ENCODE data around the gene LENEP.

The LENEP gene

DNA sequence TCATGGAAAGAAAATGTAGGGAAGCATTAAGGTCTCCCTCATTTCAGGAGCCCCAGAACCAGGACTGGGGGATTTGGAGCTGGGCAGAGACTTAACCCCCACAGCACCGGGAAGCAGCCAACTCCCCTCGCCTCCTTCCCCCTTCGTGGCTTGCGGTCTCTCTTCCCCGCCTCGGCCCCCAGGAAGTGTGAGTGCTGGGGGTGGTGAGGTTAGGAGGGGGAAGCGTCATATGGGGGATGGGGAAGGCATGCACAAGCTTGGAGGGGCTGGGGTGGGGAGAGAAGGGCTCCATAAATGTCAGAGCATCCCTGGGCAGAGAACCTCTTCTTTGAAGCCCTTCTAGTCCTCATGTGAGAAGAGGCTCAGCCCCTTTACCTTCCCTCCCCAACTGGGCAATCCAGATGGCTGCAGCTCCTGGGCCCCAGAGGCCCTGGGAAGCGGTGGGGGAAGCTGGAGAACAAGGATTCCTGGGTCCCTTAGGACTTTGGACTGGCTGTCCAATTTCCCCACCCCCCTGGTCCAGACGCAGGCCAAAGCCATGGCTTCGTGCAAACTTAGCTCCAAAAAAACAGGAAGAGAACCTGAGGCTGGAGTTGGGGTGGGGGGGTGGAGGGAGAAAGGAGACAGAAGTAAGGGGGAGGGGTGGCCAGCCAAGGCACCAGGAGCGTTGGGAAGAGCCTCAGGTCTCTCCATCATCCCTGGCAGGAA, 17.0 kb downstream of the LENEP start:
- no peak for DNase-seq (ENCODE audit: low read depth in 2 of 2)

DNA sequence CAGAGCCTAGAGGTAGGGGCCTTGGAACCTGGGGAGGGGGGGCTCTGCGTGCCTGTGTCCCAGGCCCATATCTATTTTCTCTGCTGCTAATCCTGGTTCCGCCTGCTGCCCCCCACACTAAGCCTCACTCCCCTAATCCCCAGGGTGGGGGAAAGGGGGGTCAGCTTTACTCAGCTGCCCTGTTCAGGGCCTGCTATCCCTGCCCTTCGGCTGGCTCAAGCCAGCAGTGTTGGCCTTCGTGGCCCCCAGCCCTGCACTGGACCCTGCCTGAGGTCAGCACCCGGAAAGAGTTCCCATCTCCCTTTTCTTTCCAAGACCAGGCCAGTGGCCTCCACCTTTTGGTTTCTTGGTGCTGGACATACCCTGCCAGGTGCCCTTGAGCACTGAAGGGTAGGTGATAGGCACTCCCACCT, 17.6 kb downstream of the LENEP start:
- DNase-seq (ENCODE audit: low read depth in 2 of 2) = no peak

DNA sequence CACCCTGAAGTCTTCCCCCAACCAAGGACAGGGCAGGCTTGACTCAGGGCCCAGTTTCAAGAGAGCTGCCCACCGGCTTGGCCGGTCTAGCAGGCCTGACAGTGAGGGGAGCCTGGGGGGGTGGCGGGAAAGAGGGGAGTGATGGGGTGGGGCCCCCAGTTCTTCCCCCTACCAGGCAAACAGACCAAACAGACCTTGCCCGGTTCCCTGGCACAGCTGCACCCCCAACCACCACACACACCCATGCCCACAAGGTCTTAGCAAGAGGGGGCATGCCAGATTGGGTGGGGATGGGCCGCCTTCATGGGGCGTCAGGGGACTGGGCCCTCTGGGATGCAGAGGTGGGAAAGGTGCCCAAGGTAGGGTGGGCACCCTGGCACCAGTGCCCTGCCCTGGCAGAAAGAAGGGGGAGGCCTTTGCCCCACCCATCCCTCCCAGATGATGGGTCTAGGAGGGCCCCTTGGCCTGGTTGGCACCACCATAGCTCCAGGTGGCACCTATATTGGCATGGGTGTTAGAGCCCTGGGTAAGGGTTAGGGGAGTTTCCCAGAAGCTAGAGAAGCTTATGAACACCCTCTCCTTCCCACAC, 18.1 kb downstream of the LENEP start:
- DNase-seq (ENCODE audit: low read depth in 2 of 2) = no peak

DNA sequence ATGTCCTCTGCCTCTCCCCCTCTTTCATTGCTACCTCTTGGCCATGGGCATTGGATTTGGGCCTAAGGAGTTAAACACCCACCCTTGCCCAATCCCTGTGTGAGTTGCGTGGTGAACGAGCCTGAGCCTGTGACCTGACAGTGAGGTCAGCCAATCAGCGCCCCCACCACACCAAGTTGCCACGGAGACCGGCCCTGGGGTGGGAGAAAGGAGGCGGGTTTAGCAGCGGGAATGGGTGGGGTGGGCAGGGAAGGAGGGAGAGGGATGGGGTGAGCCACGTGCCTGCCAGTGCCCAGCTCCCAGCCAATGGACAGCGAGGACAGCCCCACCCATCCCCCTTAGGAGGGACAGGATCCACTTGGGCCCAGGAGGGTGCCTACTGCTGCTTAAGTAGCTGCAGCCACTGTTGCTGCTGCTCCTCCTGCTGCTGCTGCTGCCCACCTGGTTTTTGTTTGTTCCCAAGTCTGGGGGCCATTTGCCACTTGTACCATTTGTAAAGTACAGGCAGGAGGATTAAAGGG, 18.7 kb downstream of the LENEP start:
- DNase-seq (ENCODE audit: low read depth in 2 of 2) = no peak

DNA sequence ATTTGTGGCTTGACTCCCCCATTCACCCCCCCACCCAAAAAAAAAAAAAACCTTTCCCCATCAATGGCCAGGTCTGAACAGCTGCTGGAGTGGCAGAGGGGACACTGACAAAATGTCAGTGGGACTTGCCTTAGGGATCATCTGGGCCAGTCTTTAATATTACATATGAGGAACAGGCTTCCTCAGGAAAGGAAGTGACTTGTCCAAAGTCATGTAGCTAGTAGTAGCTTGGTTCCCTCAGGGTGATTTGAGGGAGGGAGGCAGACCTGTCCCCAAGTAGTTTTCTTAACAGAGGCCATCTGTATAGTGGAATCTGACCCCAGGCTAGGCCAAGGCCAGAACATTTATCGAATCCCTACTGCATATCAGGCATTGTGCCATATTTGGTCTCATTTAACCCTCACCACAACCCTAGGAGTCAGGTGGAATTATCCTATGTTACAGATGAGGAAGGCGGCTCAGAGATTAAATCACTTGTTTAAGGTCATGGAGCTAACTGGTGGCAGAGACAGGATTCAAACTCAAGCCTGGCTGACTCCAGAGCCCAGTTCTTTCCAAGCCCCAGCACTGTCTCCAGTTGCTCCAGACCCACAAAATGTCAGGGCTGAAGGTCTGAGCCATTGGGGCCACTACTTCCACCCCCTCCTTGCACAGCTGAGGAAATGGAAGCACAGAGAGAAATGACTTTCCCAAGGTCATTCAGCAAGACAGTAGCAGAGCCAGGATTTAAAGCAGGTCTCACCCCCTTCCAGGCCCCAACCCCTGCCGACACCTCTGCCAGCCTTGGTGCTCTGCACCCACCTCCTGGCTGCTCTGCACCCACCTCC, 19.6 kb downstream of the LENEP start:
- DNase-seq (ENCODE audit: low read depth in 2 of 2) = no peak

DNA sequence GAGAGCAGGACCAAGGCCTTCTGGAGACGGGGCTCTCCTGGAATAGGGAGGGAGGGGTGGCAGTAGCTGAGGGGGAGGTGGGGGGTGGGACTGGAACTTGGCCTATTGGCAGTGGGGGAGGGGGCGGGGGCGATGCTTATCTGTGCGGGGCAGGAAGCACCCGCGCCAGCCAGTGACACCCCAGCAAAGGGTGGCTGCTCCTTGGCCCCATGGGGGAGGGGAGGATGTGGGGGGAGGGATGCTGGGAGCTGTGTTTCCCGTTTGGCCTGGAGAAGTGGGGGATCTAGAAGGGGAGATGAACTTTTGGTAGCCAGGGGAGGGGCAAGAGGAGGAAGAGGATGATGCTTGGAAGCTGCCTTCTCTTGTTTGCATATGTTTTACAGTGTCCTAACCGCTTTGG, 20.2 kb downstream of the LENEP start:
- no peak for DNase-seq (ENCODE audit: low read depth in 2 of 2)

DNA sequence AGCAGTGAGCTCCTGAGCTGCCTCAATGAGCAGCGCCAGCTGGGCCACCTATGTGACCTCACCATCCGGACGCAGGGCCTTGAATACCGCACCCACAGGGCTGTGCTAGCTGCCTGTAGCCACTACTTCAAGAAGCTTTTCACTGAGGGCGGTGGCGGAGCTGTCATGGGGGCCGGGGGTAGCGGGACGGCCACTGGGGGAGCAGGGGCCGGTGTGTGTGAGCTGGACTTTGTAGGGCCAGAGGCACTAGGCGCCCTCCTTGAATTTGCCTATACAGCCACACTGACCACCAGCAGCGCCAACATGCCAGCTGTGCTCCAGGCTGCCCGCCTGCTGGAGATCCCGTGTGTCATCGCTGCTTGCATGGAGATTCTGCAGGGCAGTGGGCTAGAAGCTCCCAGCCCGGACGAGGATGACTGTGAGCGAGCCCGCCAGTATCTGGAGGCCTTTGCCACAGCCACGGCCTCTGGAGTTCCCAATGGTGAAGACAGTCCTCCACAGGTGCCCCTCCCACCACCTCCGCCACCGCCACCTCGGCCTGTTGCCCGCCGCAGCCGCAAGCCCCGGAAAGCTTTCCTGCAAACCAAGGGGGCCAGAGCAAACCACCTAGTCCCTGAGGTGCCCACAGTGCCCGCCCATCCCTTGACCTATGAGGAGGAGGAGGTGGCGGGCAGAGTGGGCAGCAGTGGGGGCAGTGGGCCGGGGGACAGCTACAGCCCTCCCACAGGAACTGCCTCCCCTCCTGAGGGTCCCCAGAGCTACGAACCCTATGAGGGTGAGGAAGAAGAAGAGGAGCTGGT, 21.5 kb downstream of the LENEP start:
- no peak for DNase-seq (ENCODE audit: low read depth in 2 of 2)

DNA sequence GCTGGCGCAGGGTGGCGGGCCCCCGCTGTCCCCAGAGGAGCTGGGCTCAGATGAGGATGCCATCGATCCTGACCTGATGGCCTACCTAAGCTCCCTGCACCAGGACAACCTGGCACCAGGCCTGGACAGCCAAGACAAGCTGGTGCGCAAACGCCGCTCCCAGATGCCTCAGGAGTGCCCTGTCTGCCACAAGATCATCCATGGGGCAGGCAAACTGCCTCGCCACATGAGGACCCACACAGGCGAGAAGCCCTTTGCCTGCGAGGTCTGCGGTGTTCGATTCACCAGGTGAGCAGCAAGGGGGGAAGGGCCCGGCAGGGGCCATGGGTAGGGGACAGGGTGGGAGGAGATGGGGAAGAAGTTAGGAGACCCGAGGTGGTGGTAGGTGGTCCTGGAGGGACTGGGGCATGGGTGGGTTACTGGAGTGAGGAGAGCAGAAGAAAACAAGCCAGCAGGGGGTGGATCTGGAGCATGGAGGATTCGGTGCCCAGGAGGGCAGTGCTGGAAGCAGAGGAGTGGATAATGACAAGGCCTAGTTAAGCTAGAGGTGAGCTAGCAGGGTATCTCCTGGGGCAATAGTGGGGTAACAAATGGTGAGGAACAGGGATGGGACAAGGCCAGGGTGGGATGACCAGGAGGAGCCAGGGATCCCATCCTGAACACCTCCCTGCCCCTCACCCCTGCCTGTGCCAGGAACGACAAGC, 22.3 kb downstream of the LENEP start:
- DNase-seq (ENCODE audit: low read depth in 2 of 2) = no peak

DNA sequence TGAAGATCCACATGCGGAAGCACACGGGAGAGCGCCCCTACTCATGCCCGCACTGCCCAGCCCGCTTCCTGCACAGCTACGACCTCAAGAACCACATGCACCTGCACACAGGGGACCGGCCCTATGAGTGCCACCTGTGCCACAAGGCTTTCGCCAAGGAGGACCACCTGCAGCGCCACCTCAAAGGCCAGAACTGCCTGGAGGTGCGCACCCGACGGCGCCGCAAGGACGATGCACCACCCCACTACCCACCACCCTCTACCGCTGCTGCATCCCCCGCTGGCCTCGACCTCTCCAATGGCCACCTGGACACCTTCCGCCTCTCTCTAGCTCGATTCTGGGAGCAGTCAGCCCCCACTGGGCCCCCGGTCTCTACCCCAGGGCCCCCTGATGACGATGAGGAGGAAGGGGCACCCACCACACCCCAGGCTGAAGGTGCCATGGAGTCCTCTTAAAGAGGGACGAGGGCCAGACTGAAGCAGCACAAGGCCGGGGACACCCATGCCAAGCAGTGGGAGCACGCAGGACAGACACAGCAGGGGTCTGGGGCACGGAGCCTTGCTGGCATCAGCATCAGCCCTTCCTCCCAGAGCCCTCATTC, 22.9 kb downstream of the LENEP start:
- no peak for DNase-seq (ENCODE audit: low read depth in 2 of 2)

DNA sequence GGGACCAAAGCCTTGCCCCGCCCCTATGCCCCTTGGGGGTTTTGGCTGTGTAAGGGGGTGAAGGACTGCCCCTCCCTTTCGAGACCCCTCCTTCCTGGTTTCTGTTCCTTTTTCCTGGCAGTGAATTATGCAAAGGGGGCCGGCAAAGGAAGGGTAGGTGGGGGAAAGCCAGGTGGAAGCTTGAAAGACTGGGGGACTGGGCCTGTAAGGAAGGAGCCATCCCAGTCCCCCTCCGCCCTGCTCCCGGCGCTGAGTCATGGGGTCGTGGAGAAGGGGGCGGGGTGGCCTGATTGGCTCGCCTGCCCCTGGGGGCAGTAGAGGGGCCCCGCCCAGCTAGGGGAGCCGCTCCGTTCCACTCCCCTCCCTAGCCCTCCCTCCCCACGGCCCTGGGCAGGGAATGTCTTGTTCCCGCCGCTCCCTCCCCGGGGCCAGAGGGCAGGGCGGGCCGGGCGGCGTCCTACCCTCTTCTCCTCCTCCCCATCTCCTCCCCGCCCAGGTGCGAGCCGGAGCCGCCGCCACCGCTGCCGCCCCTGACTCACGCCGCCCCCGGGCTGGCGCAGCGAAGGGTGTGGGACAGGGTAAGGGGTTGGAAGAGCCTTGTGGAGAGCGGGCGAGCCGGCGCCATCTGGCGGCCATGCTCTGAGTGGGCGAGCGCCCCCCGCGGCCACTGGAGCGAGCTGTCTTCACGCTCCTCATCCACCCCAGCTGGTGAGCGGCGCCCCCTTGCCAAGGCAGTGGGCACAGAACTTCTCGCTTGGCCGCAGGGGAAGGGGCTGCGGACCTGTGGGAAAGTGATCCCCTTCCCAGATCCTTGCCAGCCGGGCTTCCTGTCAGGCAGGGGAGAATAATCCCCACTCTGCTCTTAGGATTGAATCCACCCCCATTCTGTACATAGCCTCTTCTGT, 23.9 kb downstream of the LENEP start:
- peak; percentile 83 to 86 for DNase-seq (ENCODE audit: low read depth in 2 of 2)

DNA sequence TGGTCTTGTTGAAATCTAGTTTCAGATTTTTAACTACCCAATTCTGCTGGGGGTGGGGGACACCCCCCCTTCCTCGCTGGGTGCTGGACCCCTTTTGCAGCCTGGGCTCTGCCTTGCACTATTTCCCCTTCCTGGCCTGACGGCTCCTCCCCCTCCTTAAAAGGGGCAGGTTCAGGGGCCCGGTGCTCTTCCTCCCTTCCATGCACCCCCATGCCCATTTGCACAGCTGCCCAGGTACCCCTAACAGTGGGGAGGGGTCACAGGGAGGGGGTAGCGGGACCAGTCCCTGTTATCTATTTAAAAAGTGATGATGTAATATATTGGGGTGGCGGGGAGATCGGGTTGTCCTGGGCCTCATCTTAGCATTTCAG, 24.5 kb downstream of the LENEP start:
- DNase-seq (ENCODE audit: low read depth in 2 of 2) = no peak

DNA sequence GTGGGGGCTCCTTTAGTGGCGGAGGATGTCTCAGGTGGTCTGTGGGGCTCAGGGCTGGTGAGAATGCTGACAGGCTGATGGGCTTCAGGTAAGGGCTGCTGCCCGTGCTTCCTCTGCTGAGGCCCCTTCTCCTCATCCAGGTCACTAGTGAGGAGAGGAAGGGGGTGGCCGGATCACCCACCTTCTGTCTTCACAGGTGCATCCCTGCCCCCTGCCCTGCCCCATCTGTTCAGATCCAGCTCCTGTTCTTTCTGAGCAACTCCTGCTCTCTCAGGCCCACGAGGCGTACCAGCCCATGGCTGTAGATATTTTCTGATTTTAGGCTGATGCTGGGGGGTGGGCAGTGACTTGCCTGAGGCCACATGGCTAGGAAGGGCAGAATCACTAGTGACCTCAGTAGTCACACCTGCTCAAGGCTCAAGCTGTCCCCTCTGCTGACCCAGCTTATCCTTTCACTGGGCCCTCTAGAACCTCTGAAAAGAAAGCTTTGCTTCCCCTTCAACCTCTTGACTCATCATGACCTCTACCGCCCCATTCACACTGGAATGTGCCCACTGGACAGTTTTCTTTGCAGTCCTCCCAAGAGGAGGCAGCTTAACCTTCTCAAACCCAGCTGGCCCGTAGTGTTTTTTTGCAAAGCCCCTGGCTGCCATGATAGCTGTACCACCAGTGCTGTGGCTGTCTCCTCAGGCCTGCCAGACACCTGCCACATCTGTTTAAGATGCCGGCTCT, 25.4 kb downstream of the LENEP start:
- no peak for DNase-seq (ENCODE audit: low read depth in 2 of 2)

DNA sequence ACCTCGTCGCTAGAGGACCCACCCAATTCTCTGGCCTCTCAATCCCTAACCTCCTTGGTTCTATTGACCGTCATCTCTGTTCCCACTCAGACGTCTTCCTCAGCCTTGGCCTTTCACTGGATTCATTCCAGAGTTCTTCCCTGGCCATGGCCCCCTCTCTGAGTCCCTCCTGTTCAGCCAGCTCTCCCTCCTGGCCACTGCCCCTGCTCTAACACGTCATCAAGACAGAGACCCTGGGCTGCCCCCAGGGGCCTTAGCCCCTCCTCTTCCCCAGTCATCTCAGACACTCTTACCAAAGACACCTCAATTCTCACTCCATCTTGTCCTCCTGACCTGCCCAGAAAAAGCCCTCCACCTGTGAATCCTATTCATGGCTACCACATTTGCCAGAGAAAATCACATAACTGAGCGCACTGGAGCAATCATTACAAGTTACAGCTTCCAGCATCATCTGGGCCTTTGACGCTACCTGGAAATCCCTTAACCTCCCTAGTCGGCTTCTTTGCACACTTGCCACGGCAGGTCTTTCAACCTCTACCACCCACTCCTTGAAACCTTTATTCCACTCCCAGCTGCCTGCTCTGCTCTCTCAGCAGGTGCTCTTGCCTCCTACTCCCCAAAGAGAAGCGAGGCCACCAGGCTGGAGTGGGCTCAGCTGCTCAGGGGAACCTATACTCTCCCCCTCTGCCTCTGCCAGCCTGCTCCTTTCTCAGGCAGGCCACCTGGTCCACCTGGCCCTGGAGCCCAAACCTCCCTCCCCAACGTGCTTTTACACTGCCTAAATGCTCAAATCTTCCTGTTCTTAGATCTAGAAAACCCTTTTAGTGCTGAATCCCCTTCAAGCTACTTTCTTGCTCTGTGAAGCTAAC, 26.2 kb downstream of the LENEP start:
- DNase-seq (ENCODE audit: low read depth in 2 of 2) = no peak

DNA sequence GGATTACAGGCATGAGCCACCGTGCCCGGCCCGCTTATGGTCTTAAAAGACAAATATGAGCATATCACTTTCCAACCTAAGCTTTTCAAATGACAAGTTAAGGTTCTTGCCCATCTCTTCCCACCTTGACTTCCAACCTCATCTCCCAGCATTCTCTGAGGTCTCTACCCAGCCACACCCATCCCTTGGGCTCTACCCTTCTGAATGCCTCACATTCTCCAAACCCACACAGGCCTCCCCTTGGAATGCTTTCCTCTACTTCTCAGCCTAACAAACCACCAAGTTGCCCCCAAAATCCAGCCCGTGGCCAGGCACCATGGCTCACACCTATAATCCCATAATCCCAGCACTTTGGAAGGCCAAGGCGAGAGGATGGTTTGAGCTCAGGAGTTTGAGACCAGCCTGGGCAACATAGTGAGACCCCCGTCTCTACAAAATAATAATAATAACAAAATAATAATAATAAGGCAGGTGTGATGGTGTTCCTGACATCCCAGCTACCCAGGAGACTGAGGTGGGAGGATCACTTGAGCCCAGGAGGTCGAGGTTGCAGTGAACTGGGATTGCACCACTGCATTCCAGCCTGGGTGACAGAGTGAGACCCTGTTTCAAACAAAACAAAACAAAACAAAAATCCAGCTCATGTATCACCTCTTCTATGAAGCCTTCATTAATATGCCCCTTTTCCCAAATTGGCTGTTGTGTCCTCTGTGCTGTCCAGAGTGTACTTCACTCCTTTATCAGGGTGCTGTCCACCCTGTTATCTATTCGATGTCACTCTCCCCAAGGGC, 28.9 kb downstream of the LENEP start:
- no peak for DNase-seq (ENCODE audit: low read depth in 2 of 2)

DNA sequence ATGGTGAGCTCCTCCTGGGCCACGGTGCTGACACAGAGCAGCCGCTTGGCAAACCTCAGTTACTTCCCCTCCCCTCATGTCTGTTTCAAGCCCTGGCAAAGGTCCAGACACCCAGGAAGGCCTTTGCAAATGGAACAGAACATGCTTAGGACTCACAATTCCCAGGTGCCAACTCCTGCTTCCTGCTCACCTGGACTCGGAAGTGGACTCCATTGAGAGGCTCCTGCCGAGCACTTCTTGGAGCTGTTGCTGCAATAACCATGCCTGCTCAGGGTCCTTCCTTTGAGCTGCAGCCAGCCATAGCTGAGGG, 29.5 kb downstream of the LENEP start:
- no peak for DNase-seq (ENCODE audit: low read depth in 2 of 2)

DNA sequence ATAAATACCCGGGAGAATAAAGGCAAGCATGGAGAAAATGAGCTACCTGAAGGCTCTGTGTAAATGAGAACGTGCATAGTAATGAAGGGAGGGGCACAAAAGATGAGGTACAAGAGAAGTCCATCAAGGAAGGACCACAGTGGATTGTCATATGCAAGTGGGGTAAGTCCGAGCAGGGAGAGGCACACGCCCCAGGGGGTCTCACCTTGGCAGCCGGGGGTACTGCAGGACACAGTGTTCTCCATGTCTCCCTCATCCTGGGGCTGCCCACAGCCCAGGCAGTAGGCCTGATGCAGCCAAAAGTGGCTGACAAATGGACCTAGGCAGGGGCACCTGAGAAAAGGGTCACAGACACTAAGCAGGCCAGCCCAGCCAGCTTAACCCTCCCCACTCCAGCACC, 30.2 kb downstream of the LENEP start:
- DNase-seq (ENCODE audit: low read depth in 2 of 2) = no peak

DNA sequence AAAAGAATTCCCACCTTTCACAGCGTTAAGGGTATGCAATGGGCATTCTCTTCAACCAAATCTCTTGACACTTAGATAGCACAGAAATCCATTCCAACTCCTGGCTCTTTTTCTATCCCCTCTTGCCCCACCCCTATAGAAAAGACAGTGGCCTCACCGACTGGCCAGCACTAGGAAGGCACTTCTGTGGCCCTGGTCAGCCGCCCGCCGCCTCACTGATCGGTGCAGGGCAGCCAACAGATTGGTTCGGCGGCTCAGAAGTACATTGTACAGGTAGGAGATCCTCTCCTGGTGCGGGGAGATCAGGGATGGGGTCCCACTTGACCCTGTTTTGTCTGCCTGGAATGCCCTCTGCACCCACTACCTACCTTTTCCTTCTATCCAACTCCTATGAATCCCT, 30.9 kb downstream of the LENEP start:
- DNase-seq (ENCODE audit: low read depth in 2 of 2) = no peak

DNA sequence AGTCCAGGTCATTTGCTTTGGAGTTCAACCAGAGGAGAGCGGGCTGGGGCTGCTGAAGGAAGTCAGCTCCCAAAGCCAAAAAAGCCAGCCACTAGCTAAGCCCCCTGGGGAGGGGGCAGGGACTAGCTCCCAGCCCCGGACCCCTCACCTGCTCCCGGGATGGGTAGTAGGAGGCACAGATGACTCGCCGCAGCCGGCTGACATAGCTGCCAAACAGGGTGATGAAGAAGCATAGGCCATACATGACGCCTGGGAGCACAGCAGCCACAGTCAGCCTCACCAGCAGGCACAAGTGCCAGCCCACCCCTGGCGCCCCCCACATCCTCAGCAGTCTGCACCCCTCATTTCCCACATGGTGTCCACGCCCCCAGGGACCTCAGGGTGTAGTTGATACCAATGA, 32.8 kb downstream of the LENEP start:
- DNase-seq (ENCODE audit: low read depth in 2 of 2) = no peak

Data from stimulated activated CD8-positive, alpha-beta memory T cell treated with anti-CD3 and anti-CD28 coated beads, Interleukin-2, amount 100 ng/mL, for 48 hours (primary cell).